ENCODE measurements around the gene NWD2. TPM values are rescaled to one million over a fixed set of nuclear protein-coding genes. Genes with fewer than 3 reads are reported as not detected.

NWD2 gene
- total RNA-seq, 2 experiments from 2014 or later, result not detected

DNA sequence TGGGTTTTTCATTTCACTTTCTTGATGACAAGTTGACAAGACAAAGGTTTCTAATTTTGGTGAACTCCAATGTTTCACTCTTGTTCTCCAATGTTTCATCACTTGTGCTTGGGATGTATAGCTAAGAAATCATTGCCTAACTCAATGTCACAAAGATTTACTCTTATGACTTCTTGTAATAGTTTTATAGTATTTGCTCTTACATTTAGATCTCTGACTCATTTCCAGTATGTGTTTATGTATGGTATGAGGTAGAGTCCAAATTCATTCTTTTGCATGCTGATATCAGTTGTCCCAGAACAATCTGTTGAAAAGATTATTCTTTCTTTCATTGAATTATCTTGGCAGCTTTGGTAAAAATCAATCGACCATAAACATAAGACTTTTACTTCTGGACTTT lies 12.2 kb upstream of the NWD2 start:
- no peaks in the 10 kb centered on the region for H3K9me3 ChIP-seq (ENCODE audit: control insufficient read depth in 1 of 2, insufficient read depth in 1 of 2, low read length in 2 of 2)

DNA sequence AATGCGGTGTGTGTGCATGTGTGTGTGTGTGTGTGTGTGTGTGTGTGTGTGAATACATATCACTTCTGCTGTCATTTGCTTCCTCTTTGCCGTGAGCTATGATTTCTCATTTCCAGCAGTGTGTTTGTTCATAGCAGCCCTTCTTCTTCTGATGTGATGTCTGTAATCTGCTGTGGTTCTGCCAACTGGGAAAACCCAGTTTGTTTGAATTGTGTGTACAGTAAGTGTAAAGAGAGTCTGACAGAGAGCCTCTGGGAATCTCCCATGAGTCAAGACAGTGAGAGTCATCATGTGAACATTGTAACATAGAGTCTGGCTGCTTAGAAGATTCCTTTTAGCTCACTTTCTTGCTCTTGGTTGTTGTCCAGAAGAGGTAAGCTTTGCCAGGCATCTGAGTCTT lies 8.4 kb upstream of the NWD2 start:
- intact Hi-C loops (cut with DNase I, micrococcal nuclease), result no loop called here
- ATAC-seq (ENCODE audit: poor library complexity), result no peak
- H3K27me3 Mint-ChIP-seq, result peaks cover 44% of the 10 kb centered on the region

More for the DNA sequence above, 12.2 kb upstream of the NWD2 start:
- Histone ChIP-seq H3K36me3 (ENCODE audit: insufficient read depth, low read length) (no peaks in the 10 kb centered on the region), H3K4me3 (ENCODE audit: low read length) (no peak overlapping the region), H3K27me3 (ENCODE audit: control insufficient read depth in 1 of 2, insufficient read depth in 2 of 2, low read length in 2 of 2) (no peaks in the 10 kb centered on the region), H3K27ac (ENCODE audit: low read depth in 1 of 2, low read length in 2 of 2) (no peak overlapping the region), H3K4me1 (ENCODE audit: insufficient read depth, low read length) (no peaks in the 10 kb centered on the region)
- ATAC-seq (ENCODE audit: poor library complexity) (no peak), DNase-seq (no peak)
- Mint-ChIP-seq H3K27me3 (peaks cover 30% of the 10 kb centered on the region), H3K4me3 (no peak overlapping the region), H3K4me1 (ENCODE audit: low read depth) (no peaks in the 10 kb centered on the region), H3K27ac (no peak overlapping the region), H3K9me3 (peaks cover 2% of the 10 kb centered on the region), H3K36me3 (ENCODE audit: low read depth) (no peaks in the 10 kb centered on the region)
- POLR2A ChIA-PET, result no interaction called here
- intact Hi-C loops (cut with DNase I, micrococcal nuclease), result no loop called here
- CTCF ChIA-PET, result no interaction called here
- TF ChIP-seq, protein P1, sequence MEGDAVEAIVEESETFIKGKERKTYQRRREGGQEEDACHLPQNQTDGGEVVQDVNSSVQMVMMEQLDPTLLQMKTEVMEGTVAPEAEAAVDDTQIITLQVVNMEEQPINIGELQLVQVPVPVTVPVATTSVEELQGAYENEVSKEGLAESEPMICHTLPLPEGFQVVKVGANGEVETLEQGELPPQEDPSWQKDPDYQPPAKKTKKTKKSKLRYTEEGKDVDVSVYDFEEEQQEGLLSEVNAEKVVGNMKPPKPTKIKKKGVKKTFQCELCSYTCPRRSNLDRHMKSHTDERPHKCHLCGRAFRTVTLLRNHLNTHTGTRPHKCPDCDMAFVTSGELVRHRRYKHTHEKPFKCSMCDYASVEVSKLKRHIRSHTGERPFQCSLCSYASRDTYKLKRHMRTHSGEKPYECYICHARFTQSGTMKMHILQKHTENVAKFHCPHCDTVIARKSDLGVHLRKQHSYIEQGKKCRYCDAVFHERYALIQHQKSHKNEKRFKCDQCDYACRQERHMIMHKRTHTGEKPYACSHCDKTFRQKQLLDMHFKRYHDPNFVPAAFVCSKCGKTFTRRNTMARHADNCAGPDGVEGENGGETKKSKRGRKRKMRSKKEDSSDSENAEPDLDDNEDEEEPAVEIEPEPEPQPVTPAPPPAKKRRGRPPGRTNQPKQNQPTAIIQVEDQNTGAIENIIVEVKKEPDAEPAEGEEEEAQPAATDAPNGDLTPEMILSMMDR (IDR thresholded peaks at IDR 0.05), result no peak

DNA sequence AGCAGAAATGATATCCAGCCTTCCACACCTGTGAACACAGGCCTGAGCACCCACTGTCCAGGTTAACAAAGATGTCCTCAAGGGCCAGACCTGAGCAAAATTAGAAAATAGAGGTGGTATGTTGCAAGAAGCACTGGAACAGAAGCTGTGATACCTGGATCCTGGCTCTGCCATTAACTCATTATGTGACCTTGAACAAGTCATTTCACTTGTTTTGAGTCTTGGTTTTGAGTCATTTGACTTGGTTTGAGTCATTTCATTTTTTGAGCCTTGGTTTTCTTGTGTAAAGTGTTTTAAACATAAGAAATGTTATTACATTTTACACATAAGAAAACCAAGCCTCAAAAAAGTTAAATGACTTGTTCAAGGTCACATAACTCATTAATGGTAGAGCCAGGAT lies 2.9 kb upstream of the NWD2 start:
- Mint-ChIP-seq H3K36me3 (ENCODE audit: low read depth) (no peaks in the 10 kb centered on the region), H3K4me3 (no peak overlapping the region), H3K27me3 (peaks cover 63% of the 10 kb centered on the region), H3K27ac (no peak overlapping the region), H3K9me3 (no peaks in the 10 kb centered on the region), H3K4me1 (ENCODE audit: low read depth) (no peaks in the 10 kb centered on the region)
- ATAC-seq (ENCODE audit: poor library complexity), result no peak
- TF ChIP-seq, protein P1 (IDR thresholded peaks at IDR 0.05), result no peak
- H3K27me3 ChIP-seq (ENCODE audit: control insufficient read depth in 1 of 2, insufficient read depth in 2 of 2, low read length in 2 of 2), result peaks cover 7 to 47% of the 10 kb centered on the region in 2 experiments
- no peaks in the 10 kb centered on the region for H3K4me1 ChIP-seq (ENCODE audit: insufficient read depth, low read length)
- H3K4me3 ChIP-seq (ENCODE audit: low read length), result no peak overlapping the region
- DNase-seq, result no peak
- H3K27ac ChIP-seq (ENCODE audit: low read depth in 1 of 2, low read length in 2 of 2), result no peak overlapping the region
- intact Hi-C loops (cut with DNase I, micrococcal nuclease), result no loop called here
- POLR2A ChIA-PET, result no interaction called here
- peaks cover 0 to 13% of the 10 kb centered on the region in 2 experiments for H3K9me3 ChIP-seq (ENCODE audit: control insufficient read depth in 1 of 2, insufficient read depth in 1 of 2, low read length in 2 of 2)
- CTCF ChIA-PET, result no interaction called here
- no peaks in the 10 kb centered on the region for H3K36me3 ChIP-seq (ENCODE audit: insufficient read depth, low read length)

More for the DNA sequence above, 8.4 kb upstream of the NWD2 start:
- H3K27ac ChIP-seq (ENCODE audit: low read depth in 1 of 2, low read length in 2 of 2), result no peak overlapping the region
- H3K4me3 ChIP-seq (ENCODE audit: low read length), result no peak overlapping the region
- POLR2A ChIA-PET, result no interaction called here
- H3K4me1 Mint-ChIP-seq (ENCODE audit: low read depth), result no peaks in the 10 kb centered on the region
- H3K4me1 ChIP-seq (ENCODE audit: insufficient read depth, low read length), result no peaks in the 10 kb centered on the region
- peaks cover 2 to 4% of the 10 kb centered on the region in 2 experiments for H3K27me3 ChIP-seq (ENCODE audit: control insufficient read depth in 1 of 2, insufficient read depth in 2 of 2, low read length in 2 of 2)
- H3K27ac Mint-ChIP-seq, result no peak overlapping the region
- TF ChIP-seq, protein P1 (IDR thresholded peaks at IDR 0.05), result no peak
- no peak for DNase-seq
- H3K4me3 Mint-ChIP-seq, result no peak overlapping the region
- H3K9me3 ChIP-seq (ENCODE audit: control insufficient read depth in 1 of 2, insufficient read depth in 1 of 2, low read length in 2 of 2), result no peaks in the 10 kb centered on the region
- H3K36me3 ChIP-seq (ENCODE audit: insufficient read depth, low read length), result no peaks in the 10 kb centered on the region
- CTCF ChIA-PET, result no interaction called here
- H3K9me3 Mint-ChIP-seq, result no peaks in the 10 kb centered on the region
- H3K36me3 Mint-ChIP-seq (ENCODE audit: low read depth), result no peaks in the 10 kb centered on the region

Data from CD4-positive, alpha-beta T cell (primary cell).